Cardiac fibroblast (primary cell): ENCODE results near the gene HK1.
"Not testable (repeated sequence)": the region's sequence is repeated elsewhere in the genome, so short reads cannot be mapped to it uniquely, and the experiment has no call there.

ENCODE experiments used
- DNase-seq, 2 donors: peaks; one replicate each; pipeline versions ENCODE4 v3.0.0 to v3.0.0-alpha.2; 2010; ENCODE audit warnings: low read depth in 2 of 2
- H3K4me3 ChIP-seq, 2 donors: replicated peaks in 1 of 2; 1 replicate in 1 of 2; 2 replicates in 1 of 2; pipeline ENCODE4 v1.5.1; 2011; ENCODE audit warnings: low read depth in 2 of 2, low read length in 2 of 2, mild to moderate bottlenecking in 2 of 2, moderate library complexity in 1 of 2
- TF ChIP-seq, protein P1 (sequence below): IDR thresholded peaks from one replicate; pipeline ENCODE4 v1.5.1; 2011; ENCODE audit warnings: low read depth, mild to moderate bottlenecking, low read length, inconsistent platforms

Gene HK1

DNA sequence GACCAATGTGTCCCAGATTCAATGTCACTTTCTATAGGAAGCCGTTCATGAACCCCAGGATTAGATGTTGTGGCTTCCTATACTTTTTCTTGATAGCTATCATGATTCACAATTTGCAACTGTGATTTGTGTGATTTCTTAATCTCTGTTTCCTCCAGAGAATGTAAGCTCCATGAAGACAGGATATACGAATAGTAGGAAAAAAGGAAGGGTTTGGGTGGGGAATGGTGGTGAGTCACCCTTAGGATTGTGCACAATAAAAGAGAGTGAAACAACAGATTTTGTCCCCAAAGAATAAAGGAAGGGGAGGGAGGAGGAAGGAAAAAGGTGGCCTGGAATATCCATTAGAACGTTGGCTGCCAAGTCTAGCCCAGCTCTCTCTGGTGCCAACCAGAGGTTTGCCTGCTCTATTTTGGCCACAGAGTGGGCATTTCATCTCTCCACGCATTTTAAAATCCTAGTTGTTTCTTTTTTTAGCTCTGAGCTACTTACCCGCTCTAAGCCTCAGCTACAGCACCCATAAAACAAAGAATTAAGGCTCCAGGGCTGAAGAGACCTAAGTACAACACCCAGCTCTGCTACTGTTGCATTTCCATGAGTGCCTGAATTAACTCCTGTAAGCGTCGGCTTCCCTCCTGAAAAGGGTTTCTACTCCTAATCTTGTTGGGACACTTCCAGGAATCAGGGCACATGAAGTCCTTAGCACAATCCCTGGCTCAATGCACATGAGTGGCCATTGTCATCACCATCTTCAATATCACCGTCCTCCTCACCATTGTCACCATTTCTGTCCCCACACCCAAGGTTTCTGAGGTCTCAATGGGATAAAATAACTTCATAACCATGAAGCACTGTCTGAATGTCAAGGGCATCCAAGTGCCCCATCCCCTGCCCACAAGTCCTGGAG, 3.5 kb downstream of the HK1 start:
- TF ChIP-seq, protein P1, sequence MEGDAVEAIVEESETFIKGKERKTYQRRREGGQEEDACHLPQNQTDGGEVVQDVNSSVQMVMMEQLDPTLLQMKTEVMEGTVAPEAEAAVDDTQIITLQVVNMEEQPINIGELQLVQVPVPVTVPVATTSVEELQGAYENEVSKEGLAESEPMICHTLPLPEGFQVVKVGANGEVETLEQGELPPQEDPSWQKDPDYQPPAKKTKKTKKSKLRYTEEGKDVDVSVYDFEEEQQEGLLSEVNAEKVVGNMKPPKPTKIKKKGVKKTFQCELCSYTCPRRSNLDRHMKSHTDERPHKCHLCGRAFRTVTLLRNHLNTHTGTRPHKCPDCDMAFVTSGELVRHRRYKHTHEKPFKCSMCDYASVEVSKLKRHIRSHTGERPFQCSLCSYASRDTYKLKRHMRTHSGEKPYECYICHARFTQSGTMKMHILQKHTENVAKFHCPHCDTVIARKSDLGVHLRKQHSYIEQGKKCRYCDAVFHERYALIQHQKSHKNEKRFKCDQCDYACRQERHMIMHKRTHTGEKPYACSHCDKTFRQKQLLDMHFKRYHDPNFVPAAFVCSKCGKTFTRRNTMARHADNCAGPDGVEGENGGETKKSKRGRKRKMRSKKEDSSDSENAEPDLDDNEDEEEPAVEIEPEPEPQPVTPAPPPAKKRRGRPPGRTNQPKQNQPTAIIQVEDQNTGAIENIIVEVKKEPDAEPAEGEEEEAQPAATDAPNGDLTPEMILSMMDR: no peak
- no peak overlapping the region for H3K4me3 ChIP-seq
- no peak for DNase-seq

DNA sequence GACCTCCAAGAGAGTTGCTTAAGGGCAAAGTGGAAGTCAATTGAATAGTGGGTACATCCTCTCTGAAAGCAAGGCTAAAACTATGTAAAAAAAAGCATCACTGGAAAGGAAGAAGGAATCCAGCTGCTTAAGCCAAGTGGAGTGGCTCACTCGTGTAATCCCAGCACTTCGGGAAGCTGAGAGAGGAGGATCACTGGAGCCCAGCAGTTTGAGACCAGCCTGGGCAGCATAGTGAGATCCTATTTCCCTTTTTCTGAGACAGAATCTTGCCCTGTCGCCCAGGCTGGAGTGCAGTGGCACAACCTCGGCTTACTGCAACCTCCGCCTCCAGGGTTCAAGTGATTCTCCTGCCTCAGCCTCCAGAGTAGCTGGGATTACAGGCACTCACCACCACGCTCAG, 6.1 kb downstream of the HK1 start:
- not testable (repeated sequence) for DNase-seq, H3K4me3 ChIP-seq

DNA sequence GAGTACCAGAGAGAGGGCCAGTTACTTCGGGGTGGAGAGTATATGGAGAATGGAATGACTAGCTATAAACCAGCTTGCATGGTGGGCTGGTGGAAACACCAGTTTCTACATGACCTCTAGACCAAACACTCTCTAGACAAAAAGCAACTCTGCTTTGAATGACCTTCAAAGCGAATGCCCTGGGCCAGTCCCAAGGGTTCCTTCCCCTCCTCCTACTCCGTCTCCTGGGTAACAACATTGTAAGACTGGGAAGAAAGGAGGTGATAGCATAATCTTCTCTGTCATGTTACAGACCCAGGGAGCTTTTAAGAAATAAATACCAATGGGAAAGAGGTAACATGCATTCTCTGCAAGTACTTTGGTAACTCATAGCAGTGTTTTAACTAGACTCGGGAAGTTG, 7.4 kb downstream of the HK1 start:
- TF ChIP-seq, protein P1: no peak
- H3K4me3 ChIP-seq: no peak overlapping the region
- DNase-seq: no peak

DNA sequence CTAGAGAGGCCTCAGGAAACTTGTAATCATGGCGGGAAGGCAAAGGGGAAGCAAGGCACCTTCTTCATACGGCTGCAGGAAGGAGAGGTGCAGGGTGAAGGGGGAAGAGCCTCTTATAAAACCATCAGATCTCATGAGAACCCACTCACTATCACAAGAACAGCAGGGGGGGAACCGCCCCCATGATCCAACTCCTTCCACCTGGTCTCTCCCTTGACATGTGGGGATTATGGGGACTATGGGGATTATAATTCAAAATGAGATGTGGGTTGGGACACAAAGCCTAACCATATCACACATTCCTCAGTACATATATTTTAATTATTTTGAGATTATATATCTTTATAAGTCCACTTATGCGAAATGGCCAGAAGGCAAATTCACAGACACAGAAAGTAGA, 8.9 kb downstream of the HK1 start:
- TF ChIP-seq, protein P1: no peak
- no peak for DNase-seq
- H3K4me3 ChIP-seq: no peak overlapping the region

DNA sequence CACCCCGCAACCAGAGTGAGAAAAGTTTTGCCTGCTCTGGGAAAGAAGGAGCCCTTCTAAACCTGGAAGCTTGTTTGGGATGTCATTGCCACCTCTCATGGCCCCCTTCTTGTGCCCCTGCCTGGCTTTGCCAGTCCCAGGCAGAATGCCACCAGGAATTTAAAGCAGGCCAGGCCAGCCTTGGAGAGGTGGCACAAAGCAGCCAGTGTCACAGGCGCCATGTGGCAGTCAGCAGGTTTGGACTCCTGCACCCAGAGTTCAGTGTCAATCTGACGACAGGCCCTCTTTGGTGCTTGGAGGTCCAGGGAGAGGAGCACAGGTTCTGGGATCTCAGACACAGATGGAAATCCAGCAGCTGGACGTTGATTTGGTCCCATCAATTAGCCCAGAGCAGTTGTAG, 12.7 kb downstream of the HK1 start:
- TF ChIP-seq, protein P1: no peak
- DNase-seq: no peak
- no peak overlapping the region for H3K4me3 ChIP-seq

DNA sequence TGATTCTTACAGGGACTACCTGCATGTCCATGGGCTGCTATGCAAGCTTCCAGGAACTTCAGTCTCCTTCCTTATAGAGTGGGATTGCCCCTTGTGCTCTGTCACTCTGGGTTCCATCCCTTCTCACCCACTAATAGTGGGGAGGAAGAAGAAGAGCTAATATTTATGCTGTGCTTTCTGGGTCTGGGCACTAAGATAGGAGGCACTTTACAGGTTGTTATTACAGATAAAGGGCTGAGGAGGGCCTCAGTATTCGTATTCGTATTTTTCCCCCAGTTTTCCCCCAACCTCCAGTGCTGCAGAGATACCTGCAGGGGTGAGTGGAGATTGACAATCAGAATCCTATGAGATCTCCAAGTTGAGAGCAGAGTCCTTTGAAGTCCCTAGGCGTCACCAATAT, 14.2 kb downstream of the HK1 start:
- DNase-seq: no peak
- no peak overlapping the region for H3K4me3 ChIP-seq
- TF ChIP-seq, protein P1: no peak

DNA sequence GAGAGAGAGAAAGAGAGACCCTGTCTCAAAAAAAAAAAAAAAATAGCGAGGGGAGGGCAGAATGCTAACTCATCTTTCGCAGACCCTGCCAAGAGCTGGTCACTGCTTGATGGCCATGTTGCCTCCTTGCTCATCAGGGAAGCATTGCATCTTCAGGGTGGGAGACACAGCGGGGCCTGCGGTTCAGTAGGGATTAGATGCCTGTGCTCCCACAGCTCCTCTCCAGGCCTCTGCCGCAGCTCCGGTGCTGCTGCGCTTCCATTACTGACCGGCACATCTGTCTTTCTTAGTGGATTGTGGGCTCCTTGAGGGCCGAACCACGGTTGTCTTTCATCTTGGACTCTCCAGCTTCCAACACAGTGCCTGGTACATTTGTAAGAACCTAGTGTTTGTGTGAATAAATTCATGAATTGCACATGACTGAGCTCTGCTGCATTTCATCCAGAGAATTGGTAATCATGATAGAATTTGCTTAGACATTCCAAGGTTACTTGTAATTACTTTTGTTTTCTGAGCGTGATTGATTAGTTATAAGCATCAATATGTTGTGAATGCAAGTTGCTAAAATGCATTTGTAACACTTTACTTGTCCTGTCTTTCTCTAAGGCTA, 16.8 kb downstream of the HK1 start:
- no peak overlapping the region for H3K4me3 ChIP-seq
- DNase-seq: no peak
- TF ChIP-seq, protein P1: no peak
